Cardiac muscle cell (in vitro differentiated cells and primary cell): ENCODE data around the gene ISY1. TPM values are rescaled to one million over a fixed set of nuclear protein-coding genes. Genes with fewer than 3 reads are reported as not detected.

ENCODE experiments used
- DNase-seq, 2 donors: peaks; one replicate each; pipeline versions ENCODE4 v3.0.0 to v3.0.0-alpha.2; 2010 to 2017; ENCODE audit warnings: low read depth in 1 of 2, low spot score in 1 of 2
- H3K27ac ChIP-seq: fragments of 200-600 bp; sonication (generic); 2 replicates; pipeline ENCODE4 v1.5.1; 2016
- H3K27me3 ChIP-seq: fragments of 200-600 bp; sonication (generic); 2 replicates; pipeline ENCODE4 v1.6.0; 2016; ENCODE audit warnings: control low read depth
- H3K36me3 ChIP-seq: fragments of 200-600 bp; sonication (generic); 2 replicates; pipeline ENCODE4 v1.5.1; 2016; ENCODE audit warnings: control low read depth
- H3K4me1 ChIP-seq: fragments of 200-600 bp; sonication (generic); 2 replicates; pipeline ENCODE4 v1.8.1; 2017; ENCODE audit warnings: low read depth, mild to moderate bottlenecking, mixed run types
- H3K4me3 ChIP-seq: fragments of 200-600 bp; sonication (generic); 2 replicates; pipeline ENCODE4 v1.5.1; 2016; ENCODE audit warnings: mild to moderate bottlenecking
- H3K9me3 ChIP-seq: fragments of 200-600 bp; sonication (generic); 2 replicates; pipeline ENCODE4 v1.5.1; 2017; ENCODE audit warnings: low read depth, mild to moderate bottlenecking, control low read depth
- CTCF ChIP-seq: IDR thresholded peaks from 2 replicates; pipeline ENCODE4 v1.5.1; 2012; ENCODE audit warnings: low read depth, mild to moderate bottlenecking, low read length
- polyA plus RNA-seq: library from polyadenylated mRNA; unstranded; fragments of >200 nt; fragmentation: Nextera tagmentation; extraction: Ambion mirVana; gene quantifications from 2 replicates; pipeline ENCODE4 v1.2.1, GENCODE V29; 2016
- total RNA-seq: library from RNA; depleted of rRNA; stranded (reverse); fragments of >200 nt; gene quantifications from 2 replicates; pipeline ENCODE4 v1.2.3, GENCODE V29; 2016

Gene ISY1
- total and polyA plus RNA-seq, 2 experiments from 2014 or later: 17.5 to 44.7 TPM

DNA sequence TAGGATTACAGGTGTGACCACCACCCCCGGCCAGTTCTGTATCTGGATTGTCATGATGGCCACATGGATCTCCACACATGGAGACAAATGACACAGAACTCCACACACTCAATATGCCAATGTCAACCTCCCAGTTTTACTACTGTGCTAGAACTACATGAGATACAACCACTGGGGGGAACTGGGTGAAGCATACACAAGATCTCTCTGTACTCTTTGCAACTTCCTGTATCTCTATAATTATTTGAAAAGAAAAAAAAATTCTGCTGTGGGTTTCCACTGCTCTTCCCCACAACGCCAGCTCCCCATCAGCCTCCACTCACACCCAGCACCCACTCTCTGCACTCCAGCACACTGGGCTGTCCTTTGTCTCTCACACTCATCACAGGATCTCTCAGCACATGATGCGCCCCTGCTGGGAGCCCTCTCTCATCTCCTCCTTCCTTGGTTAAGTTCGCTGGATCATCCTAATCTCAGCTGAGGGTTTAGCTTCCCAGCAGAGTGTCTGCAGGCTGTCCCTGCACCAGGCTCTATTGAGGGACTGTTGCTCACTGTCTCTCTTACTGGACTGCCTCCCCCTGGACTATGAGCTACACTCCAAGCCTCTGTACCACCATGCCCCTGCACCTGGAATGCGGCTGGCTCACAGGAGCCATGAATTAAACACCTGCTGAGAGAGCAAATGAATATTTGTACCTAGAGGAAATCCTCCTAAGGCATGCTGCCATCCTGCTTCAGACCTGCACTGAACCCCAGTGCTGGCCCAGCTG is 28.6 kb downstream of the ISY1 start:
- no peak for DNase-seq

DNA sequence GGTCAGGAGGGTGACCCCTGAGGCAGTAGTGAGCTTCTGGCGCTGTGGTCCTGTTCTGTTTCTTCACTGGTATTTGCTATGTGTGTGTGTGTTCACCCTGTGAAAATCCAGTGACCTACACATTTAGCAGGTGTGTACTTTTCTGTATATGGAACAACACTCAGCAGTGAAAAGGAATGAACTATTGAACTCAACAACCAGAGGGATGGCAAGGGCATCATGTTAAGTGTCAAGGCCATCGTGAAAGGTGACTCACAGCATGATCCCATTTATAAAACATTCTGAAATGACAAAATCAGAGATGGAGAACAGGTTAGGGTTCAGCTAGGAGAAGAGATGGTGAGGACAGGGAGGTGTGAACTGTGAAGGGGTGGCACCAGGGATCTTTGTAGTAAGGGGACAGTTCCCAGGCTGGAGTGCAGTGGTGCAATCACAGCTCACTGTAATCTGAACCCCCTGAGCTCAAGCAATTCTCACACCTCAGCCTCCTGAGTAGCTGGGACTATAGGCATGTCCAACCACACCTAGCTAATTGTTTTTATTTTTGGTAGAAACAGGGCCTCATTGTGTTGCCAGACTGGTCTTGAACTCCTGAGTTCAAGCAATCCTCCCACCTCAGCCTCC is 29.3 kb downstream of the ISY1 start:
- TF ChIP-seq CTCF: no peak
- Histone ChIP-seq H3K9me3 (no peaks in the 10 kb centered on the region), H3K4me1 (no peaks in the 10 kb centered on the region), H3K27ac (no peak overlapping the region), H3K27me3 (no peaks in the 10 kb centered on the region), H3K36me3 (peaks cover 32% of the 10 kb centered on the region), H3K4me3 (no peak overlapping the region)
- DNase-seq: no peak

More for the DNA sequence above, 28.6 kb downstream of the ISY1 start:
- Histone ChIP-seq H3K9me3 (no peaks in the 10 kb centered on the region), H3K36me3 (peaks cover 36% of the 10 kb centered on the region), H3K4me3 (no peak overlapping the region), H3K4me1 (no peaks in the 10 kb centered on the region), H3K27me3 (no peaks in the 10 kb centered on the region), H3K27ac (no peak overlapping the region)
- no peak for TF ChIP-seq CTCF

DNA sequence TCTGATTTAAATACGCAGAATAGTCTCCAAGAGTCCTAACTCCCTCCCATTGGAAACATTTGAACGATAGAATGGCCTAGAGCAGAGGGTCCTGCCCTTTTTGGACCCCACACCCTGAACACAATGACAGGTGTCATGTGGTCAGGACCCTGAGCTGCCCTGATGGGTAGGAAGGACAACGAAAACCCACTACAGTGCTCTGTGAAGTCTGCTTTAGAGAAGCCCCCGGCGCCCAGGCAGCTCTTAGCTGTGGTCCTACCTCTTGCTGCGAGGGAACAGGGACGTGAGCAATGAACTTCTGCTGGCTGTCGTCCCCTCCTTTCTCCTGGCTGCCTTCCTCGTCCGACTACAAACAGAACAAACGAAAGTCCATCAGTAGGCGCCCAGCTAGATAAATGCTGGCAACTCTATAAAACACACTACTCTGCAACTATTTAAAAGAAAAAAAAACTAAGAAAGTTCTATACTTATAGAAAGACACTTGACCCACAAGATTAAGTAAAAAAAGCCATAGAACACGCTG is 30.5 kb downstream of the ISY1 start:
- H3K4me1 ChIP-seq: no peaks in the 10 kb centered on the region
- no peaks in the 10 kb centered on the region for H3K9me3 ChIP-seq
- no peak overlapping the region for H3K27ac ChIP-seq

GRCh38 chr3:129128357-129129155 is 32.3 kb downstream of the ISY1 start:
- Histone ChIP-seq H3K4me3 (no peak overlapping the region), H3K4me1 (no peaks in the 10 kb centered on the region), H3K36me3 (peaks cover 24% of the 10 kb centered on the region), H3K9me3 (no peaks in the 10 kb centered on the region), H3K27ac (no peak overlapping the region), H3K27me3 (no peaks in the 10 kb centered on the region)
- TF ChIP-seq CTCF: no peak
- no peak for DNase-seq

More for the DNA sequence above, 30.5 kb downstream of the ISY1 start:
- DNase-seq: no peak
- Histone ChIP-seq H3K36me3 (peaks cover 32% of the 10 kb centered on the region), H3K4me3 (no peak overlapping the region), H3K27me3 (no peaks in the 10 kb centered on the region)
- TF ChIP-seq CTCF: no peak

GRCh38 chr3:129126726-129127280 is 34.1 kb downstream of the ISY1 start:
- Histone ChIP-seq H3K27ac (no peak overlapping the region), H3K9me3 (no peaks in the 10 kb centered on the region), H3K36me3 (peaks cover 12% of the 10 kb centered on the region), H3K27me3 (no peaks in the 10 kb centered on the region), H3K4me1 (no peaks in the 10 kb centered on the region), H3K4me3 (no peak overlapping the region)
- no peak for DNase-seq
- TF ChIP-seq CTCF: no peak
